H1 (cell line): Measurements from ENCODE around the gene PCNX3. TPM values are rescaled to one million over a fixed set of nuclear protein-coding genes. Genes with fewer than 3 reads are reported as not detected.

Experiments
- ASH2L ChIP-seq: fragments of 200-600, 300-600 bp; sonication (generic); IDR thresholded peaks from one replicate; pipeline ENCODE4 v1.7.1; 2017; ENCODE audit warnings: low read length
- polyA plus RNA-seq, 7 experiments: library from polyadenylated mRNA; depleted of rRNA in 3 of 7; stranded (reverse) in 5 of 7; unstranded in 2 of 7; fragments of >200 nt in 5 of 7; fragments of 200-250 nt in 2 of 7; gene quantifications; 1 replicate in 5 of 7; 2 replicates in 1 of 7; 4 replicates in 1 of 7; pipeline versions ENCODE4 v1.2.1 to v1.2.3, GENCODE V29; 2011 to 2013; ENCODE audit warnings: missing spikeins in 2 of 7, mixed read lengths in 2 of 7
- total RNA-seq: library from RNA; stranded (reverse); fragmentation: NEBNext Ultra II Directional; extraction: Animal tissue kit (Norgen Biotek cat#: 25700); gene quantifications from 2 replicates; pipeline ENCODE4 v1.2.1, GENCODE V29; 2021

Gene PCNX3
- total and polyA plus RNA-seq, 2 of the 8 experiments (the other 6 are each of a cell fraction or from before 2014, with no cell fraction given), result 27.2 to 38.8 TPM

- no peak for TF ChIP-seq ASH2L
These were observed 14.0 kb downstream of the PCNX3 start (continued) for GRCh38 chr11:65629579-65629978.
